ENCODE results near the gene GARNL3.

GRCh38 chr9:127402401-127403090, 138.0 kb downstream of the GARNL3 start:
- TF ChIP-seq CTCF (IDR thresholded peaks at IDR 0.05) (no peak), POLR2A (IDR thresholded peaks at IDR 0.05) (no peak)
